Muscle layer of colon (tissue), 2 donors: Measurements from ENCODE around the gene BCL6.
"Not testable (repeated sequence)": the region's sequence is repeated elsewhere in the genome, so short reads cannot be mapped to it uniquely, and the experiment has no call there.

Experiments
- H3K27ac ChIP-seq: one replicate; pipeline ENCODE4 v1.7.0; 2013; ENCODE audit warnings: low read depth, mild to moderate bottlenecking, low read length, moderate library complexity
- H3K27me3 ChIP-seq, 2 donors: one replicate each; pipeline ENCODE4 v1.7.0; 2013; ENCODE audit warnings: low read length in 2 of 2, mild to moderate bottlenecking in 2 of 2; ENCODE audit not compliant: insufficient read depth in 2 of 2, control insufficient read depth in 1 of 2
- H3K36me3 ChIP-seq: one replicate; pipeline ENCODE4 v1.7.0; 2013; ENCODE audit warnings: mild to moderate bottlenecking, low read length; ENCODE audit not compliant: insufficient read depth
- H3K4me1 ChIP-seq: one replicate; pipeline ENCODE4 v1.7.0; 2013; ENCODE audit warnings: mild to moderate bottlenecking, low read length; ENCODE audit not compliant: insufficient read depth
- H3K4me3 ChIP-seq, 2 donors: one replicate each; pipeline ENCODE4 v1.7.0; 2013; ENCODE audit warnings: low read length in 2 of 2, low read depth in 1 of 2, mild to moderate bottlenecking in 1 of 2, moderate library complexity in 1 of 2
- H3K9ac ChIP-seq: one replicate; pipeline ENCODE4 v1.7.0; 2013; ENCODE audit warnings: low read length
- H3K9me3 ChIP-seq: one replicate; pipeline ENCODE4 v1.7.0; 2013; ENCODE audit warnings: mild to moderate bottlenecking, low read length
- donor health status: abdominal sarcoma.
- donor health status: Adenocarcinoma of cecum.

BCL6 gene

GRCh38 chr3:187700249-187700648 is 45.0 kb downstream of the BCL6 start:
- H3K27ac ChIP-seq = no peak overlapping the region
- H3K4me1 ChIP-seq = no peaks in the 10 kb centered on the region
- H3K9me3 ChIP-seq = no peaks in the 10 kb centered on the region
- H3K27me3 ChIP-seq = no peaks in the 10 kb centered on the region
- no peak overlapping the region for H3K4me3 ChIP-seq
- no peaks in the 10 kb centered on the region for H3K36me3 ChIP-seq
- H3K9ac ChIP-seq = no peak overlapping the region

GRCh38 chr3:187698499-187699399 is 46.5 kb downstream of the BCL6 start:
- Histone ChIP-seq H3K27ac (no peak overlapping the region), H3K4me3 (no peak overlapping the region), H3K9ac (no peak overlapping the region), H3K4me1 (no peaks in the 10 kb centered on the region), H3K27me3 (no peaks in the 10 kb centered on the region), H3K36me3 (no peaks in the 10 kb centered on the region), H3K9me3 (no peaks in the 10 kb centered on the region)

GRCh38 chr3:187696021-187696420 is 49.2 kb downstream of the BCL6 start:
- H3K27me3 ChIP-seq = no peaks in the 10 kb centered on the region
- no peaks in the 10 kb centered on the region for H3K9me3 ChIP-seq
- no peaks in the 10 kb centered on the region for H3K36me3 ChIP-seq
- H3K9ac ChIP-seq = no peak overlapping the region
- H3K4me3 ChIP-seq = no peak overlapping the region
- H3K4me1 ChIP-seq = no peaks in the 10 kb centered on the region
- H3K27ac ChIP-seq = no peak overlapping the region

- H3K4me3 ChIP-seq = no peak overlapping the region
- no peak overlapping the region for H3K27ac ChIP-seq
- no peaks in the 10 kb centered on the region for H3K4me1 ChIP-seq
- no peaks in the 10 kb centered on the region for H3K9me3 ChIP-seq
- no peaks in the 10 kb centered on the region for H3K27me3 ChIP-seq
- no peaks in the 10 kb centered on the region for H3K36me3 ChIP-seq
- H3K9ac ChIP-seq = no peak overlapping the region
Measured at GRCh38 chr3:187695449-187695848, 49.8 kb downstream of the BCL6 start.

GRCh38 chr3:187694801-187695200 is 50.5 kb downstream of the BCL6 start:
- Histone ChIP-seq H3K9ac (no peak overlapping the region), H3K27ac (no peak overlapping the region), H3K27me3 (no peaks in the 10 kb centered on the region), H3K4me3 (no peak overlapping the region), H3K9me3 (no peaks in the 10 kb centered on the region), H3K36me3 (no peaks in the 10 kb centered on the region), H3K4me1 (no peaks in the 10 kb centered on the region)

GRCh38 chr3:187693431-187693830 is 51.8 kb downstream of the BCL6 start:
- H3K27me3 ChIP-seq = no peaks in the 10 kb centered on the region
- no peak overlapping the region for H3K27ac ChIP-seq
- no peaks in the 10 kb centered on the region for H3K9me3 ChIP-seq
- no peaks in the 10 kb centered on the region for H3K36me3 ChIP-seq
- no peak overlapping the region for H3K4me3 ChIP-seq
- H3K4me1 ChIP-seq = no peaks in the 10 kb centered on the region
- no peak overlapping the region for H3K9ac ChIP-seq

- Histone ChIP-seq H3K9me3 (no peaks in the 10 kb centered on the region), H3K4me1 (no peaks in the 10 kb centered on the region), H3K36me3 (no peaks in the 10 kb centered on the region), H3K27ac (no peak overlapping the region), H3K4me3 (no peak overlapping the region), H3K27me3 (no peaks in the 10 kb centered on the region), H3K9ac (no peak overlapping the region)
Measured at GRCh38 chr3:187689984-187690383, 55.3 kb downstream of the BCL6 start.

- H3K27me3 ChIP-seq = no peaks in the 10 kb centered on the region
- H3K27ac ChIP-seq = no peak overlapping the region
- H3K4me1 ChIP-seq = no peaks in the 10 kb centered on the region
- no peak overlapping the region for H3K4me3 ChIP-seq
- H3K9me3 ChIP-seq = no peaks in the 10 kb centered on the region
- H3K36me3 ChIP-seq = no peaks in the 10 kb centered on the region
- H3K9ac ChIP-seq = no peak overlapping the region
Measured at GRCh38 chr3:187686621-187687273, 58.5 kb downstream of the BCL6 start.

GRCh38 chr3:187685948-187686347 is 59.3 kb downstream of the BCL6 start:
- H3K27me3 ChIP-seq = no peaks in the 10 kb centered on the region
- no peak overlapping the region for H3K27ac ChIP-seq
- H3K4me1 ChIP-seq = no peaks in the 10 kb centered on the region
- H3K9me3 ChIP-seq = no peaks in the 10 kb centered on the region
- H3K36me3 ChIP-seq = no peaks in the 10 kb centered on the region
- H3K4me3 ChIP-seq = no peak overlapping the region
- H3K9ac ChIP-seq = no peak overlapping the region

GRCh38 chr3:187684880-187685279 is 60.4 kb downstream of the BCL6 start:
- H3K9ac ChIP-seq = no peak overlapping the region
- H3K4me1 ChIP-seq = no peaks in the 10 kb centered on the region
- no peaks in the 10 kb centered on the region for H3K27me3 ChIP-seq
- H3K27ac ChIP-seq = no peak overlapping the region
- H3K36me3 ChIP-seq = no peaks in the 10 kb centered on the region
- no peak overlapping the region for H3K4me3 ChIP-seq
- no peaks in the 10 kb centered on the region for H3K9me3 ChIP-seq

- H3K27me3 ChIP-seq = no peaks in the 10 kb centered on the region
- H3K4me1 ChIP-seq = no peaks in the 10 kb centered on the region
- no peak overlapping the region for H3K4me3 ChIP-seq
- H3K27ac ChIP-seq = no peak overlapping the region
- H3K9me3 ChIP-seq = no peaks in the 10 kb centered on the region
- no peaks in the 10 kb centered on the region for H3K36me3 ChIP-seq
- H3K9ac ChIP-seq = no peak overlapping the region
Measured at GRCh38 chr3:187684444-187684843, 60.8 kb downstream of the BCL6 start.

GRCh38 chr3:187681756-187682155 is 63.5 kb downstream of the BCL6 start:
- not testable (repeated sequence) for H3K9ac ChIP-seq, H3K27me3 ChIP-seq, H3K9me3 ChIP-seq, H3K4me3 ChIP-seq, H3K36me3 ChIP-seq, H3K27ac ChIP-seq, H3K4me1 ChIP-seq
